OCI-M1 (cell line): ENCODE data around the gene CDH4.

Experiments used
- DNase-seq: peaks from one replicate; lab custom pipeline; 2025; lab: John Stamatoyannopoulos, UW

Gene CDH4

GRCh38 chr20:61301711-61302525 is 49.9 kb downstream of the CDH4 start:
- no peak for DNase-seq

- DNase-seq, result no peak
These were observed 51.2 kb downstream of the CDH4 start for GRCh38 chr20:61303217-61303616.

- DNase-seq, result no peak
These were observed 51.6 kb downstream of the CDH4 start for GRCh38 chr20:61303675-61304074.

GRCh38 chr20:61304750-61305149 is 52.7 kb downstream of the CDH4 start:
- DNase-seq, result no peak

- DNase-seq, result no peak
These were observed 54.9 kb downstream of the CDH4 start for GRCh38 chr20:61306937-61307475.

GRCh38 chr20:61307686-61308476 is 55.8 kb downstream of the CDH4 start:
- no peak for DNase-seq

- no peak for DNase-seq
These were observed 56.4 kb downstream of the CDH4 start for GRCh38 chr20:61308477-61308774.

- no peak for DNase-seq
These were observed 58.9 kb downstream of the CDH4 start for GRCh38 chr20:61310954-61311353.

- no peak for DNase-seq
These were observed 59.8 kb downstream of the CDH4 start for GRCh38 chr20:61311656-61312387.

- DNase-seq, result no peak
These were observed 60.9 kb downstream of the CDH4 start for GRCh38 chr20:61312925-61313324.

GRCh38 chr20:61313396-61313795 is 61.3 kb downstream of the CDH4 start:
- no peak for DNase-seq

GRCh38 chr20:61314326-61315010 is 62.4 kb downstream of the CDH4 start:
- DNase-seq, result no peak

GRCh38 chr20:61315319-61315718 is 63.3 kb downstream of the CDH4 start:
- DNase-seq, result no peak

- no peak for DNase-seq
These were observed 64.3 kb downstream of the CDH4 start for GRCh38 chr20:61316346-61316745.

GRCh38 chr20:61317966-61318530 is 66.0 kb downstream of the CDH4 start:
- DNase-seq, result no peak

- no peak for DNase-seq
These were observed 68.8 kb downstream of the CDH4 start for GRCh38 chr20:61320691-61321425.

GRCh38 chr20:61321481-61321880 is 69.4 kb downstream of the CDH4 start:
- DNase-seq, result no peak

GRCh38 chr20:61322151-61322865 is 70.2 kb downstream of the CDH4 start:
- no peak for DNase-seq

- no peak for DNase-seq
These were observed 72.8 kb downstream of the CDH4 start for GRCh38 chr20:61324906-61325305.

GRCh38 chr20:61325718-61326117 is 73.7 kb downstream of the CDH4 start:
- DNase-seq, result no peak
